Prostate gland (tissue), 2 donors: ENCODE measurements around the gene AIP.

Experiments used
- CTCF ChIP-seq, 4 experiments: fragments of 200-600 bp in 2 of 4; fragments of 450-650 bp in 2 of 4; sonication (generic) in 2 of 4; IDR thresholded peaks; 1 replicate in 3 of 4; 2 replicates in 1 of 4; pipeline ENCODE4 v1.5.1; 2016 to 2019; ENCODE audit warnings: antibody characterized with exemption in 4 of 4, mild to moderate bottlenecking in 2 of 4, moderate library complexity in 2 of 4
- POLR2A ChIP-seq: fragments of 450-650 bp; IDR thresholded peaks from one replicate; pipeline ENCODE4 v1.6.1; 2016; ENCODE audit warnings: antibody characterized with exemption, mild to moderate bottlenecking

GRCh38 chr11:67508486-67509121 is 25.8 kb downstream of the AIP start:
- TF ChIP-seq POLR2A = peak; percentile 9
- TF ChIP-seq CTCF (IDR thresholded peaks at IDR 0.05) = peak in 1 of 4 experiments; percentile 24
